Progenitor cell of endocrine pancreas (in vitro differentiated cells): ENCODE results near the gene GALC. TPM values are rescaled to one million over a fixed set of nuclear protein-coding genes. Genes with fewer than 3 reads are reported as not detected.
A peak's percentile ranks its signal among the peaks of the same experiment; 100 is the strongest.

Source experiments
- DNase-seq: peaks from one replicate; pipeline ENCODE4 v3.0.0; 2021; ENCODE audit warnings: low spot score; ENCODE audit not compliant: unreplicated experiment
- H3K27ac Mint-ChIP-seq: 2 replicates; pipeline ENCODE4 v1.8.0; 2021; ENCODE audit warnings: mild to moderate bottlenecking, moderate library complexity, mixed read lengths
- H3K27me3 Mint-ChIP-seq: 2 replicates; pipeline ENCODE4 v1.8.0; 2021; ENCODE audit warnings: mixed read lengths
- H3K36me3 Mint-ChIP-seq: 2 replicates; pipeline ENCODE4 v1.8.0; 2022; ENCODE audit warnings: mixed read lengths; ENCODE audit not compliant: insufficient read depth
- H3K4me1 Mint-ChIP-seq: 2 replicates; pipeline ENCODE4 v1.8.0; 2021; ENCODE audit warnings: low read depth, mixed read lengths
- H3K4me3 Mint-ChIP-seq: 2 replicates; pipeline ENCODE4 v1.8.0; 2021; ENCODE audit warnings: low read depth, mild to moderate bottlenecking, moderate library complexity, mixed read lengths
- H3K9me3 Mint-ChIP-seq: 2 replicates; pipeline ENCODE4 v1.8.0; 2021; ENCODE audit warnings: low read depth, mixed read lengths
- long read RNA-seq: library from polyadenylated mRNA; unstranded; transcript quantifications from one replicate; pipeline ENCODE4 v2.0.0, GENCODE V29; 2020
- total RNA-seq: library from RNA; stranded (reverse); gene quantifications from 2 replicates; pipeline ENCODE4 v1.2.1, GENCODE V29; 2021
- TF ChIP-seq, protein P1 (sequence below): fragments of 200-600 bp; sonication (generic); IDR thresholded peaks from one replicate; pipeline ENCODE4 v1.5.0; 2021; ENCODE audit warnings: antibody characterized with exemption, mild to moderate bottlenecking; ENCODE audit not compliant: unreplicated experiment

The GALC gene
- total RNA-seq = 43.0 and 44.0 TPM in 2 replicates
- long read RNA-seq, transcript GALC-201 (17 exons, 3,883 nt) = major isoform, 82 of 117 reads
- long read RNA-seq, partial matches to known transcripts = 18 of 117 reads
- long read RNA-seq, other reads (novel, unspliced or antisense) = 10 of 117 reads

DNA sequence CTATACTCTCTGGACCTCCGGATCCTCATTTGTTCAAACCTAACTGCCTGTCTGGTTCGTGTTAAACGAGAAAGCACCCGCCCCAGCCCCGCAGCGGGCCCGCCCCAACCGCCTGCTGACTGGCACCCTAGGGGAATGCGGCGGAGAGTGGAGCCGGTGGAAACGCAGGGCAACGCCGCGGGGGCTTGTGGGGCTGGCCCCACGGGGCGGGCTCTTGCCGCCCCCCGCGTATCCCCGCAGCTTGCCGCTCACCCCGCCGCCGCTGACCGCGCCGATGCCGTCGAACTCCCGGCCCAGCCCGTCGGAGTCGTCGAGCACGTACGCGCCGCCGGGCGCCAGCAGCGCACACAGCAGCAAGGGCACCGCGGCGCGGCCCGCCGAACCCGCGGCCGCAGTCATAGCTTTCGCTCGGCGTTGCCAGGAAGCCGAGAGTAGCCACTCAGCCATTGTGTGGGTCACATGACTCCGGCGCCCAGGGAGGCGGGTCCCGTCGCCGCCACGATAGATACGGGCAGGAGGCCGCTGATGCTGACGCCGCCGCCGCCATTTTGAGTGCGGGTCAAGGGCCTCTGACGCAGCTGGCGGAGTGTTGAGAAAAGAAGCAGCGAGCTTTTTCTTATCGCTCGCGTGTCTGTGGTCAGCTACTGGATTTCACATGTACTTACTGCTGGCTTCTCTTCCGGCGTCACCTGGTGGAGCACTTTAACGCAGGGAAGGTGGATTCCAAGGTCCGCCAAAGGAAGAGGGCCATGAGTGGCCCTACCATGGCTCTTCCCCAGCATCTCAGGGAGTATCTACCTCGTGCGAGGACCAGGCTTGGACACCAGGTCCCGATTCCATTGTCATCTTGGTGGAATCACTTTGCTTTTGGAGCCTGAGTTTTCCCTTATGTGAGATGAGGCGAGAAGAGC, at the start of gene GALC:
GALC (minus strand) TSS at position 465 of the 911 bp plus-strand sequence; CDS start at position 447, 18 bp downstream.
- Mint-ChIP-seq H3K27ac (peak within 1 kb of the TSS; percentile 97), H3K27me3 (no peaks in the 10 kb centered on the region), H3K4me1 (peaks cover 26% of the 10 kb centered on the region), H3K36me3 (no peaks in the 10 kb centered on the region), H3K9me3 (no peaks in the 10 kb centered on the region), H3K4me3 (peak within 1 kb of the TSS; percentile 81)
- DNase-seq = peak; percentile 85
- TF ChIP-seq, protein P1, sequence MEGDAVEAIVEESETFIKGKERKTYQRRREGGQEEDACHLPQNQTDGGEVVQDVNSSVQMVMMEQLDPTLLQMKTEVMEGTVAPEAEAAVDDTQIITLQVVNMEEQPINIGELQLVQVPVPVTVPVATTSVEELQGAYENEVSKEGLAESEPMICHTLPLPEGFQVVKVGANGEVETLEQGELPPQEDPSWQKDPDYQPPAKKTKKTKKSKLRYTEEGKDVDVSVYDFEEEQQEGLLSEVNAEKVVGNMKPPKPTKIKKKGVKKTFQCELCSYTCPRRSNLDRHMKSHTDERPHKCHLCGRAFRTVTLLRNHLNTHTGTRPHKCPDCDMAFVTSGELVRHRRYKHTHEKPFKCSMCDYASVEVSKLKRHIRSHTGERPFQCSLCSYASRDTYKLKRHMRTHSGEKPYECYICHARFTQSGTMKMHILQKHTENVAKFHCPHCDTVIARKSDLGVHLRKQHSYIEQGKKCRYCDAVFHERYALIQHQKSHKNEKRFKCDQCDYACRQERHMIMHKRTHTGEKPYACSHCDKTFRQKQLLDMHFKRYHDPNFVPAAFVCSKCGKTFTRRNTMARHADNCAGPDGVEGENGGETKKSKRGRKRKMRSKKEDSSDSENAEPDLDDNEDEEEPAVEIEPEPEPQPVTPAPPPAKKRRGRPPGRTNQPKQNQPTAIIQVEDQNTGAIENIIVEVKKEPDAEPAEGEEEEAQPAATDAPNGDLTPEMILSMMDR = no peak

DNA sequence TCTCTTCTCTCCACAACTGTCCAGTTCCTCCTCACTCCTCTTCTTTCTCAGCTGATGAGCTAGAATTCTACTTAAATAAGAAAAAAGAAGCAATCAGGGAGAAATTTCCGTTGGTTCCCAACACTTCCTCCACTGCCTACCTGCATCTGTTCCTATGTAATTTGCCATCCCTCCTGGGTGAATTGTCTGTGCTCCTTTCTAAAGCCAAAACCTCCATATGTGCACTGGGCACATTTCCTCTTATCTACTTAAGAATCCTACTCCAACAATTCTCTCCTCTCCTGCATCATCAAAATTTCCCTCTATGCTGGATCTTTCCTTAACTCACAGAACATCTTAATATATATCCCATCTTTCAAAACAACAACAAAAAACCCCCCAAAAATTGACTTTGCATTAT, 47.2 kb upstream of the GALC start:
- no peak overlapping the region for H3K4me3 Mint-ChIP-seq
- H3K27me3 Mint-ChIP-seq = peaks cover 2% of the 10 kb centered on the region
- no peaks in the 10 kb centered on the region for H3K36me3 Mint-ChIP-seq
- no peaks in the 10 kb centered on the region for H3K9me3 Mint-ChIP-seq
- TF ChIP-seq, protein P1 = no peak
- H3K4me1 Mint-ChIP-seq = peaks cover 17% of the 10 kb centered on the region
- no peak overlapping the region for H3K27ac Mint-ChIP-seq
- DNase-seq = no peak

DNA sequence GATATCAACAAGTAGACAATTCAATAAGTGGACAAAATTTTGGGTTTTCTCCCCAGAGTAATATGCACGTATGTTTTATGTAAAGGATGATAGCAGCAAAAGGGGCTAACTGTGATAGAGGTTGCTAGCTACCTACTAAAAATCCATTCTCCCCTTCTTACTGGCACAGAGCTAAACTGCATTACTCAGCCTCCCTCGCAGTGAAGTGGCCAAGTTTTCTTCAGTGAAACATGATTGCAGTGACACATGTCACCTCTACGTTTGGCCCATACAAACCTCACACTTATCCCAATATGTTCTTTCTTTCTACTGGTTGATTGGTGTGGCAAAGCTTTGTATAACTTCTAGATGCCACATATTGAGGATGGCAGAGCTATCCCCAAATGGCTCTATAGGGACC, 46.2 kb upstream of the GALC start:
- TF ChIP-seq, protein P1 = no peak
- DNase-seq = no peak
- Mint-ChIP-seq H3K27me3 (peaks cover 5% of the 10 kb centered on the region), H3K36me3 (no peaks in the 10 kb centered on the region), H3K27ac (no peak overlapping the region), H3K4me3 (no peak overlapping the region), H3K4me1 (peaks cover 8% of the 10 kb centered on the region), H3K9me3 (no peaks in the 10 kb centered on the region)

DNA sequence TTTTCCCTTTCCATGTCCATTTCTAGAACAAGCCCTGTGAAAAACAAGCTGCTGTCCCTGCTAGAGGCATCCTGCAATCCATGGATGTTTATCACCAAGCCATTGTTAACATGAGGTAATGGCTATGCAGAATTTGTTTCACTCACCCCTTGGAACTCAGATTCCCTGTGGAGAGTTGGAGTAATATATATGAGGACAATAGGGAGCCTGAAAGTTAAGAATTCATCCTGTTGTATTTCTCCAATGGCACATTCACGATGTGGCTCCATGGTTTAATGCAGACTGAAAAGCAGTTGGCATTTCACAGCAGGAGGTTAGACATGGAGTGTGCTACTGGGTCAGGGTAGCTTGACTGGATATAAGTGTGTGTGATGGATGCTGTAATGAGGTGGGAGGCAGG, 44.3 kb upstream of the GALC start:
- TF ChIP-seq, protein P1 = no peak
- Mint-ChIP-seq H3K27me3 (peaks cover 5% of the 10 kb centered on the region), H3K4me3 (no peak overlapping the region), H3K9me3 (peaks cover 4% of the 10 kb centered on the region), H3K27ac (no peak overlapping the region), H3K36me3 (no peaks in the 10 kb centered on the region), H3K4me1 (no peaks in the 10 kb centered on the region)
- DNase-seq = no peak

DNA sequence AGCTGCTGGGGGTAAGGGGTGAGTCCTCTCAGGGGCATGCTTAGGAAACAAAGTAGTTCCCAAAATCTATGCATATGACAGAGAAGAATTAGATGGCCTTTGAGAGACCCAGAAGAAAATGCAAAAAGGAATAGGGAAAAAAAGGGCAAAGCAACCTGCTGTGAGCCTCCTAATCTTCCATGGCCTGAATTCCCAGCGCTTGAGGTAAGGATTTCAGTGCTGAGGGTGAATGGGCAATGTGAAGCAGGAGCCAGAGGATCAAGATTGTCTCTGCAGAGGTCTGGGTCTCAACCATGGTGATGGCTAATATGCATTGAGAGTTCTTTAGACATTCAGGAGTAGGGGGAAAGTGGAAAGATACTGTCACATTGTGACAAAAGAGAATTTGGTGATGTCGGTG, 43.4 kb upstream of the GALC start:
- H3K36me3 Mint-ChIP-seq = no peaks in the 10 kb centered on the region
- no peak overlapping the region for H3K4me3 Mint-ChIP-seq
- peaks cover 4% of the 10 kb centered on the region for H3K9me3 Mint-ChIP-seq
- no peak overlapping the region for H3K27ac Mint-ChIP-seq
- H3K4me1 Mint-ChIP-seq = no peaks in the 10 kb centered on the region
- TF ChIP-seq, protein P1 = no peak
- no peak for DNase-seq
- H3K27me3 Mint-ChIP-seq = peaks cover 5% of the 10 kb centered on the region
